GM21367 (cell line): Measurements from ENCODE around the gene BATF.

Experiments used
- ATAC-seq: cut with Tn5 transposase; IDR thresholded peaks from one replicate; pipeline ENCODE4 v1.9.1; 2021; ENCODE audit not compliant: unreplicated experiment

The BATF gene

GRCh38 chr14:75591987-75592575, 69.8 kb downstream of the BATF start:
- no peak for ATAC-seq

- ATAC-seq = no peak
Observed at GRCh38 chr14:75595226-75595625, 73.0 kb downstream of the BATF start.
